Measurements from ENCODE around the gene OAS2.

OAS2 gene

DNA sequence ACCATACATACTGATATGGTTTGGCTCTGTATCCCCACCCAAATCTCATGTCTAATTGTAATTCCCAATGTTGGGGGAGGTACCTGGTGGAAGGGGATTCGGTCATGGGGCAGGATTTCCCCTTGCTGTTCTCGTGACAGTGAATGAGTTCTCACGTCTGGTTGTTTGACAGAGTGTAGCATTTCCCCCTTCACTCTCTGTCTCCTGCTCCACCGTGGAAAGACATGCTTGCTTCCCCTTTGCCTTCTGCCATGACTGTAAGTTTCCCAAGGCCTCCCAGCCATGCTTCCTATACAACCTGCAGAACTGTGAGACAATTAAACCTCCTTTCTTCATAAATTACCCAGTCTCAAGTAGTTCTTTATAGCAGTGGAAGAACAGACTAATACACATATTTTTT is 49.4 kb downstream of the OAS2 start:
- no peak for DNase-seq

DNA sequence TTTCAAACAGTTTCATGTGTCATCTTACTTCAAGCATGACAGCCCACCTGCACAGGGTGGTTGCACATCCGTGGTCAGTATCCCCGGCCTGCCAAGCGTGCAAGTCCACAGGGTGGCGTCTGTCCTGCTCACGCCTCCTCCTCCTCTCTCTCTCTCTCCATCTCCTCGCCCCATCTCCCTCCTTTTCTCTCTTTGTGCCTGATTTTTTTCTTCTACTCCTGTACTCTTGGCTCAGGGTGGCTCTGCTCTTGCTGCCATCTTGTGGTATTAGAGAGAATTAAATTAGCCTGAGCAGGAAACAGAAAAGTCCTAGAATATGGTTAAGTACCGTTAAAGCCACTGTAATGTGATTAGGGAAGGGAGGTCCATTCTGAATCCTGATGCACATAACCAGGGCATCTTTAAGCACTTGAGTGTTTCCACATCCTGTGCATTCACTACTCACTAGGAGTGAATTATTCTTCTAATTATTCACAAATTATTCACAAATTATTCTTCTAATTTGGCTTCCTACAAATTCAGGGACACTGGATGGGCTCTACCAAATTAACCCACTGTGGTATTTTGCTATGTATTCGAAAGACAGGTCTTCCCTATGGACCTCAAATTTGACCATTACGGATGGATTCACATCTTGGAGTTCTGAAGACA is 52.7 kb downstream of the OAS2 start:
- peak; percentile 12 for DNase-seq

DNA sequence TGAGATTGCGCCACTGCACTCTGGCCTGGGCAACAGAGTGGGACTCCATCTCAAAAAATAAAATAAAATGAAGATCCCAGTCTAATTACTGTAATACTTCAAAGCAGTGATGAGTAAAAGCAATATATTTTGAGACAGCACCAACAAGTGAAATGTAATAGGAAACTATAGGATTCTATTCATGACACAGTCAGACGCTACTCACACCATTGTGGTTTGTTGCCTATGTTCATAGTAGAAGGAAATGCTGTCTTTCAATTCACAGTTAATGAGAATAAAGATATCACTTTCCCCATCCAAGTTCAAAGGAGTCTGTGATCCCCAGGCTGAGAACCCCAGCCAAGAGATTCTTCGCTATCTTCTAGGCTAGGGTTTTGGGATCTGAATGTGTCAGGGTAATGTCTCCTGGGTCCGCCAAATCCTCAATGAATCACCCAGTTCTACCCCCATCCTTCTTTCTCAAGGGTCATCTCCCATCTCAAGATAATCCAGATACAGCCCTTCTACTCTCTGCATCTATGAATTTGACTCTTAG is 61.7 kb downstream of the OAS2 start:
- no peak for DNase-seq

DNA sequence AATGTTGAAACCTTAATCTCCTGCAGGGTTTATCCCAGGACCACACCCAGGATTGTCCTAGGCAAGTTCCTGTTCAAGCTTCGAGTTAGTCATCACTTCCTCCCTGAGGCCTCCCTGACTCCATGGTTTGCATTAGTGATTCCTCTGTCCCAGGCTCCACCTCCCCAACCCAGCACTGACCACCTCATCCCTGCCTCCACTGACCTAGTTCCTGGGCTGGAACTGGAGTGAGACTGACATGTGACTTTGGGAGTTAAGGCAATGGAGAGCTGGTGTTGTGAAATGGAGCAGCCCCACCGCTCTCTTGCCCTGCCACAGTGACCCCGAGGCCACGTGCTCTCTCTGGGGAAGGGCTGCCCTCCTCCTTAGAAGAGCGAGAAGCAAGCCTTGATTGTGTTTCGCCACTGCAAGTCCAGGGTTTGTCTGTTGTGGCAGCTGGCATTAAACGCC is 62.4 kb downstream of the OAS2 start:
- DNase-seq, result no peak

DNA sequence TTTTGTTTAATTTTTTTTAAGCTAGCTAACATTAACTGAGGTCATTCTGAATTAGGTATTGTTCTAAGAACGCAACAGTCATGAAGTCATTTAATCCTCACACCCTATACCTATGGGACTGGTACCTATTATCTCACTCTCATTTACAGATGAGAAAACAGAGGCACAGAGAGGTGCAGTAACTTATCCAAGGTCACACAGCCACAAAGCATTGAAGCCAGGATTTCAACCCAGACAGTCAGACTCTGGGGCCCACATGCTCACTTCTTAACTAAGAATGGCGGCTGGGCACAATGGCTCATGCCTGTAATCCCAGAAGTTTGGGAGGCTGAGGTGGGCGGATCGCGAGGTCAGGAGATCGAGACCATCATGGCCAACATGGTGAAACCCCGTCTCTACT is 63.2 kb downstream of the OAS2 start:
- no peak for DNase-seq

DNA sequence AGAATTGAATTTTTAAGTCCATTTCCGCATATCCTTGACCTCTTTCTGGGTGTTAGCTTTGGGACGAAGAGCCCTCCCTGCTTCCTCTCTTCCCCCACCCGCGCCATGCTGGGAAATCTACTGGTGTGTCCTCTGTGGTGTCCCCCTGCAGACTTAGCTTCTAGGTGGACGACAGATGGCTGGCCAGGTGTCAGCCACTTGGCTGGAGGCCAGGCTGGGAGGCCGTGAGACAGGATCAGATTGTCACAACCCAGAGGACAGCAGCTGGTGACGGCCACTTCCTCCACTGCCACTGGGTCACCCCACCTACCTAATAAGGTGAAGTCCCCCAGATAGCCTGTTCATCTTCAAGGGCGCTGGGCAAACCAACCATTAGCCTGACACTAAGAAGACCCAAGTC is 64.9 kb downstream of the OAS2 start:
- no peak for DNase-seq

DNA sequence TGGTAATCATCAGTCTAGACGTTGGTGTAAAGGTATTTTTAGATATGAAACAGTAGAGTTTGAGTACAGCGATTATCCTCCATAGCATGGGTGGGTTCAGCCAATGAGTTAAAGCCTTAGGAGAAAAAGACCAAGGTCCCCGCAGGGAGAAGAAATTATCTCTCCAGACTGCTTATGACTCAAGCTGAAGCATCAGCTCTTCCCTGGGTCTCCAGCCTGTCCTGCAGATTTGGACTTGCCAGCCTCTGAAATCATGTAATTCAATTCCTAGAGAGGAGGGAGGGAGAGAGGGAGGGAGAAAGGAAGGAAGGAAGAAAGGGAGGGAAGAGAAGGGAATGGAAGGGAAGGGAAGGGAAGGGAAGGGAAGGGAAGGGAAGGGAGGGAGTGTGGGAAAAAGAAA is 66.2 kb downstream of the OAS2 start:
- no peak for DNase-seq

DNA sequence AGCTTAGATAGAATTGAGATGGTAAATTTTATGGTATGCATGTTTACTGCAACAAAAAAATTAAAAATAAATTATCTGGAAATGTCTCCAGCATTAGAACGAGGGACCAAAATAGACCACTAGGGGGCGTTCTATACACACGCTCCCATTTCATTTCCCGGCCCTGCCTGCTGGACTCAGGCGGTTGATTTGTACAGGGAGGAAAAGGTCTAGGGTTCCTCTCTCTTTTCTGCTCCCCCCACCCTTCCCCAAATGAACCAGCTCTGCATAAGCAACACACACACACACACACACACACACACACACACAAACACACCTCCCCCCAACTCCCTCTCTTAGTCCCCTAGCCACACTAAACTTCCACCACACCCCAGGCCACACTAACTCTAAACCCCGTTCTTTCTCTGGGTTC is 70.4 kb downstream of the OAS2 start:
- peak; percentile 73 for DNase-seq

DNA sequence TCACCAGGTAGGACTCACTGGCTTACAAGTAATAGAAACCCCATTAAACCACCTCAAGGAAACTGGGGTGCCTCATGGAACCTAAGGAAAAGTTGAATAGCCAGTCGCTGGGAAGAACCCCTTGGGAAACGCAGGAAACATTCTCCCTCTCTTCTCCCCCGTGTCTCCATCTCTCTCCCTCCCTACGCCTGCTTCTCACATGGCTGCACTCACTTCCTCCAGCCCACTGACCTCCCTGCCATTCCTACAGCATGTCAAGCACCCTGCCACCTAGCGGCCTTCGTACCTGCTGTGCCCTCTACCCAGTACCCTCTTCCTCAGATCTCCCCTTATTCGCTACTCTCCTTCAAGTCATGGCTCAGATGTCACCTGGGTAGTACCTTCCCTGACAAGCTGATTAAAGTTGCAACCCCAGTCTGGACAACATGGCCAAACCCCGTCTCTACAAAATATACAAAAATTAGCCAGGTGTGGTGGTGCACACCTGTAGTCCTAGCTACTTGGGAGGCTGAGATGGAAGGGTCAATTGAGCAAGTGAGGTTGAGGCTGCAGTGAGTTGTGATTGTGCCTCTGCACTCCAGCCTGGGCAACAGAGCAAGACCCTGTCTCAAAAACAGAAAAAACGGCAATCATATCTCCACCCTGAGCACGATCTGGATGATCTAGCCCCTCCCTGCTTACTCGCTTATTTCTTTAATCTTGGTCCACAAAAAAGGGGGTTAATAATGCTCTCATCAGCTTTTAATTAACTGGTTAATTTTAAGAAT is 71.8 kb downstream of the OAS2 start:
- no peak for DNase-seq

DNA sequence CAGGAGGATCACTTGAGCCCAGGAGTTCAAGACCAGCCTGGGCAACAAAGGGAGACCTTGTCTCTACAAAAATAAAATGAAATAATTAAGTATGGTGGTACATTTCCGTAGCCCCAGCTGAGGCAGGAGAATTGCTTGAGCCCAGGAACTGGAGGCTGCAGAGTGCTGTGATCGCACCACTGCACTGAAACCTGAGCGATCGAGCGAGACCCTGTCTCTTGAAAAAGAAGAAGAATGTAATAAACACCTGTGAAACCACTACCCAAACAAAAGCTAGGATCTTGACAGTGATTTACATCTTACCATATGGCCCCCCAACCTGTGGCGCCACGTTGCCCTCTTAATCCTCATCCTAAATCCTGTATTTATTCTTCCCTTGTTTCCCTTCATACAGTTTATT is 72.5 kb downstream of the OAS2 start:
- no peak for DNase-seq

DNA sequence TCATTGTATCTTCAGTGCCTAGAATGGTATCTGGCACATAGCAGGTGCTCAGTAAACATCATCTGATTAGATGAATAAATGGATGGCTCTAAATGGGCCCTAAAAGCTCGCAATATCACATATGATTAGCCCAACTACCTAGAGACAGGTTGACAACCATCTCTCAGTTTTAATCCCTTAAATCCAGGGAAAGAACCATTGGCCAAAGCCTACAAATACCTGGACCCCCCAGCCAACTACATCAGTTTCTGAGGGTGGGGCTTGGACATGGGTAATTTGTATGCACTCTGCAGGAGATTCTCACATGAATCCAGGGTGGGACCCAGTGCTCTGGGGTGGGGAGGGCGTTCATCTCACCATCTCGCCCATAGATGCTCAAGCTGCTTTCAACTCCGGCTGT is 73.4 kb downstream of the OAS2 start:
- DNase-seq, result no peak

DNA sequence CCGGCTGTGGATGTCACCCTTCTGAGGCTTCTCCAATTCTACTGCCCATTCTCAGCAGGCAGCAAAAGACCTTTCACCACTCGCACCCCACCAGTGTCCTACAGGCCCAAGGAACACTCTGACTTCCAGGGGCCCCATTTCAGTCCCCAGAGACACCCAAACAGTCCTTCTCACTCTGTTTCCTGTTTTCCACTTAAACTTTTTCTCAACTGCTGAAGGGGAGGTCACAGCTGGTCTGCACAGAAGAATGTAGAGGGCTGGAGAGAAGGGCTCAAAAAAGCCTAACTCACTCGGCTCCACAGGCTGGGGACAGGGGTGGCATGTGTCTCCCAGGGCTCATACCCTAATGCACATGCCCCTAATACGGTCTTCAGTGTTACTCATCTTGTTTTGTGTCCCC is 74.0 kb downstream of the OAS2 start:
- DNase-seq, result no peak

DNA sequence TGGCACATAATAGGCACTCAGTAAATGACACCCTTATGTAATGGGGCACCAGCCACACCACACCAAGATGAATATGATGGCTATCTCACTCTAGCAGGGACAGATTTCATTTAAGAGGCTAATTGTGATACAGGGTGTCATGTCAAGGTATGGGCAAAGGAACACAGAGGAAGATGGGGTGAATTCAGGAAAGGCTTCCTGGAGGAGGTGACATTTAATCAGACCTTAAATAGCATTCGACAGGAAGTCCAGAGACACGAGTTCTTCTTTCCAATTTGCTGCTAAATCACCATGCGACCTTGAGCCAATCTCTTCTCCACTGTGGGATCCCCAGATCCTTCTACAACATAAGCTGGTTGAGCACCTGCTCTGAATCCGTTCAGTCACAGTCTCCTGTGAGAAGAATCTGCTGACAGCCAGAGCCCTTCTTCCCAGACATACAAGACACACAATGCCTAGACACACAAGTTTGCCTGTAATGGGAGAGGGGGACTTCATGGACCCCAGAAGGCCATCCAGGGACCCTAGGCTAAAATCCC is 76.7 kb downstream of the OAS2 start:
- no peak for DNase-seq

DNA sequence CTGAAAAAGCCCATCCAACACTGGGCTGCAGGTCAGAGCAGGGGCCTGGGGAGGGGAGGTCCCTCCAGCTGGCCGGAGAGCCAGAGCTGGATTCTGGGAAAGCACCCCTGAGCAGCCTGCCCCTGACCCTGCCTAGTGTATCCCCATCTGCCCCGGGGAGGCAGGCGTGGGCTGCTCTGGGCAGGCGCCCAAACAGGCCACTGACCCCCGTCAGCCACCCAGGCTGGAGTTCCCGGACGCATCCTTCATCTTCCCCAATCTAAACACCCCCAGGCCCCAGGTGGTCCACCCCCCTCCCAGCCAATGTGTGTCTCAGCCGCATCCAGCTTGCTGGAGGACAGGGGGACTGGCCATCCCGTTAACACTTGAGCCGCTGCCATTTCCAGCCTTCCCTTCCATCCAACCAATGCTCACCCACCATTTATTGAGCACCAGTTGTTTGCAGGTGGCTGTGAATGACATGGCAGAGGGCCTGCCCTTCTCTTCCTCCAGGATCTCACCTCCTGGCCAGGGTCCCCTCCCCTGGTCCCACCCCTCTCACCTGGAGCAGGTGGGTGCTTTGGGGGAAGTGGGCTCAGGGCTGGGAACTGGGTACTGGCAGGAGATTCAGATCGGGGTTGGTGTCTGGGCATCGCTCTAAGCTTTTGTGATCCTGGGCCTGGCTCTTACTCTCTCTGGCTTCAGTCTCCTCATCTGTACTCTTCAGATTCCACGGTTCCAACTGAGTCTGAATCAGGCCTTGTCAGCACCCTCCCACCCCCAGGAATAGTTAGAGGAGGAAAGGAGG is 77.5 kb downstream of the OAS2 start:
- DNase-seq, result no peak

DNA sequence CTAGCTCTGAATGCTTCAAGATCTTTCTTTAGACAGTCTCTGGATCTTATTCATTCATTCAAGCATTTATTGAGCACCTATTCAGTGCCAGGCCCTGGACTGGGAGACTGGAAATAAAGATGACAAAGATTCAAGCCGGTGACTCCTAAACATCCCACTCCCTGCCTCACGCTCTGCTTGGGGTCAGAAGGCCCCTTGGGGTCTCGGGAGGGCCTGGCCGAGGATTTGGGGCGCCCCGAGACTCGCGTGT is 78.0 kb downstream of the OAS2 start:
- DNase-seq, result no peak

DNA sequence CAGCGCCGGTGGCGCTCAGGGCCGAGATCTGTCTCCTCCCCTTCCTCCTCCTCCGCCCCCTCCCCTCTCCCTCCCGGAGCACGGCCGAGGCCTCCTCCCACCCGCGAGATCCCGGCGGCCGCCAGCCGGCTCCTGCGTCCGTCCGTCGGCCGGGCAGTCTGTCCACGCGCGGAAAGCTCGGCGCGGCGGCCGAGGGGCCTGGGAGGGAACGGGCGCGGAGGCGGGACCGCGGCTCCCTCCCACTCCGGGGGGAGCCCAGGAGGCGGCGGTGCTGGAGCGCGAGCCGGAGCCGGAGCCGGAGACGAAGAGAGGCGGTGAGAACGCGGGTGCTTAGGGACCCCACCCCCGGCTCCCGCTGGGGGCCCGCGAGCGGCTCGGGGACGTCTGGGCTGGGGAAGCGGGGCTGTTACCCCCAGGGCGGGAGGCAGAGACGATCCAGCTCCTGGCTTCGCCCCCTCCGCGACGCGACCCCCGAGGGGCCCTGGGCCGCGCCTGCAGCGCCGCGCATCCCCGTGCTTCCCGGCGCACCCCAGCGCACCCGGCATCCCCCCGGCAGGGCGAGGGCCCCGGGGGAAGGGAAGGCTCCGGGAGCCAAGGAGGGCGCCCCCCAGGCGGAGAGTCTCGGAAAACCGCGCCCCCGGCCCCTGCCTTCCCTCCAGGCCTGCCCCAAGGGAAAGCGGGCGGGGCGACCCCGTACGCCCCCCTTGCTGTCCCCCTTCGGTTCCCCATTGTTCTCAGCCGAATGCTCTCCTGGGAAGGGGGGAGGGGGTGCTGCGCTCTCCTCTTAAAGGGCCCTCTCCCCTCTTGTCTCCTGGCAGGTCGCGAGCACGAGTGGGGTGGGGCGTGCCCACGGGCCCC is 78.5 kb downstream of the OAS2 start, which contains the start of gene DTX1:
Gene DTX1, plus strand, starts transcription at position 100 of the 858 bp plus-strand sequence. CDS start 1,463 bp downstream, outside the sequence.
- DNase-seq, result no peak

DNA sequence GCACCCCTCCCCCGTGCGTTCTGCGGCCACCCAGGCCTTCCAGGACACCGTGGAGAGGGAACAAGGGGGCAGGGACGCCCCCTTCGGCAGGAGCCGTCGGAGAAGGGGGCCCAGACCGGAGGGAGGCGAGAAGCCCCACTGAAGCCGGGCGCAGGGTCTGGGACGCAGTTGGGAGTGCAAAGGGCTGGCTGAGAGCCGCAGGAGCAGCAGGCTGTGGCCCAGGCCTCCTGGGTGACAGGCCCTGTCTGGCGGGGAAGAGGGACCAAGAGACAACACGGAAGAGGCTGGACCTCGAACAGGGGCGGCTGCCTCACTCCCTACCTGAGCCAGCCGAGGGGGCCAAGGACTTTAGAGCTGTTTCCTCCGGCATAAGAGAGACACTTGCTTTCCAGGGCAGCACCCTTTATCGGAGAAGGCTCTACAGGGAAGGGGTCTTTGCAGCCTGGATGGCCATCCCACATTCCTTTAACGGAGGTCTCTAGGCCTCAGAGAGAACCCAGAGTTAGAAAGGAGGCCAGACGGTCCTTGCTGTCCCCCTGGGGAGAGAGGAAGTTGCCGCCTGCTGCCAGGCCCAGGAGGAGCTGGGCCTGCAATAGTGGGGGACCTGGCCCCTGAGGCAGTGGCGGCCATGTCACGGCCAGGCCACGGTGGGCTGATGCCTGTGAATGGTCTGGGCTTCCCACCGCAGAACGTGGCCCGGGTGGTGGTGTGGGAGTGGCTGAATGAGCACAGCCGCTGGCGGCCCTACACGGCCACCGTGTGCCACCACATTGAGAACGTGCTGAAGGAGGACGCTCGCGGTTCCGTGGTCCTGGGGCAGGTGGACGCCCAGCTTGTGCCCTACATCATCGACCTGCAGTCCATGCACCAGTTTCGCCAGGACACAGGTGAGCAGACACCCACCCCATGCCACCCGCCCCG is 79.5 kb downstream of the OAS2 start:
- DNase-seq, result no peak

DNA sequence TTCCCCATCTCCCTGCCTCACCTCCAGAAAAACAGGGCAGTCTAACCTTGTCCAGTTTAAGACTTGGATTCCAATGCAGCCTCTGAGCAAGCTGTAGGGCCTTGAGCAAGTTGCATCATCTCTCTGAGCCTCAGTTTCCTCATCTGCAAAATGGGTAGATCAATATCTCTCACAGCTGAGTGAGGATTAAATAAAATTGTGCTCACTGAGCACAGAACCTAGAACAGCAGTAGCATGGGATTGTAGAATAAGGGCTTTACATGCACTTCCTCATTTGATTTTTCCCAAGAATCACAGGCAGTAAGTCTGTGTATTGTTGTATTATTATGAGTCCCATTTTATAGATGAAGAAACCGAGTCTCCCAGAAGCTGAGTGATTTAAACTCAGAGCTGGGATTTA is 80.2 kb downstream of the OAS2 start:
- no peak for DNase-seq

DNA sequence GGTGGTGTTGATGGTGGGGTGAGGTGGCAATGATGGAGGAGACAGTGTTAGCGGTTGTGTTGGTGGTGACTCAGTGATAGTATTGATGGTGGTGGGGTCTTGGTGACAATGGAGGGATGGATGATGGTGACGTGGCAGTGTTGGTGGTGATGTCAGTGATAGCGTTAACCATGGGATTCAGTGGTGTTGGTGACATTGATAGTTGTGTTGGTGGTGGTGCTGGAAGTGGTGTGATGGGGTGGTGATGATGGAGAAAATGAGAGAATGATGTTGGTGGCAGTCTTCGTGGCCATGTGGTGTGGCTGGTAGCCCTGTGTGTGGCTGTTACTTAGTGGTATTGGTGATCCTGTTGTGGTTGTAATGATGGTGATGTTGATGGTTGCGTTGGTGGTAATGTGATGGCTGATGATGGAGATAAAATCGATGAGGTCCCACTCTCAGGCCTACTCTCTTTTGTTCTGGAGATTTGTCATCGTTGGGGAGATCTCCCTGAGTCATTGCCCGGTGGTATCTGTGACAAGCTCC is 80.8 kb downstream of the OAS2 start:
- no peak for DNase-seq

DNA sequence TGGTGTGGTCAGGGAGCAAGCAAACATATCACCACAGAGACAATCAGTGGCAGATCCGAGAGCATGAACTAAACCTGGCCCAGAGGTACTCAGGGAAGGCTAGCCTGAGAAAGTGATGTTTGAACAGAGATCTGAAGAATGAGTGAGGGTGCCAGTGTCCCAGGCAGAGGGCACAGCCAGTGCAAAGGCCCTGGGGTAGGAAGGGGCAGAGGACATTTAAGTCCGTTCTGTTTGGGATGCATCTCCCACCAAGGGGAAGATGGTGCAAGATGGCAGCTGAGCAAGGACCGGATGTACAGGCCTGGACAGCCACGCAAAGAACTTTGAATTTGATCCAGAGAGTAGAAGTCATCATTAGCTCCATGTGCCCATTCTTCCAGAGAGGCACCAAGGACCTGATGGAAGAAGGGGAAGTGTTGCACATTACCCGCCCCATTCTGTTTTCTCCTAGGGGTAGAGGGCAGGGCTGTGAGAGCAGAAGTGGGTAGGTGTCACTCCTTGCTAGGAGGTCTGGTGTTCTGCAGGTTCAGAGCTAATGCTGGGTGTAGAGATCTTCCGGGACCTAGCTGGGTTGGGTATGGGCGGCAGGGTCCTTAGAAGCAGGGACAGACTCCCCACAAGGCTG is 82.1 kb downstream of the OAS2 start:
- DNase-seq, result no peak
